Breast epithelium (tissue), 3 donors: Measurements from ENCODE around the gene SFI1.

Experiments used
- CTCF ChIP-seq, 3 donors: fragments of 450-650 bp; IDR thresholded peaks; one replicate each; pipeline ENCODE4 v1.5.1; 2016 to 2017; ENCODE audit warnings: antibody characterized with exemption in 3 of 3, mild to moderate bottlenecking in 3 of 3, moderate library complexity in 3 of 3
- POLR2A ChIP-seq: fragments of 450-650 bp; IDR thresholded peaks from one replicate; pipeline ENCODE4 v1.6.1; 2016; ENCODE audit warnings: antibody characterized with exemption, mild to moderate bottlenecking, moderate library complexity
- POLR2AphosphoS5 ChIP-seq, 3 donors: sonication (generic); formaldehyde crosslinking; IDR thresholded peaks; one replicate each; pipeline ENCODE4 v1.6.1; 2017; ENCODE audit warnings: antibody characterized with exemption in 3 of 3

GRCh38 chr22:31475800-31476199 lies 20.5 kb upstream of the SFI1 start:
- TF ChIP-seq CTCF (IDR thresholded peaks at IDR 0.05) (no peak), POLR2AphosphoS5 (IDR thresholded peaks at IDR 0.05) (no peak), POLR2A (no peak)
